ENCODE data around the gene C2orf81.
"Not testable (repeated sequence)": the region's sequence is repeated elsewhere in the genome, so short reads cannot be mapped to it uniquely, and the experiment has no call there.

Gene C2orf81

GRCh38 chr2:74421221-74421870 is at the start of gene C2orf81, which contains the start of gene WDR54:
C2orf81 (minus strand) TSS chr2:74421619; CDS start chr2:74421560, 59 bp downstream.
WDR54 (plus strand) TSS chr2:74421730; CDS start chr2:74422154, 424 bp downstream.
- TF ChIP-seq, protein P1, sequence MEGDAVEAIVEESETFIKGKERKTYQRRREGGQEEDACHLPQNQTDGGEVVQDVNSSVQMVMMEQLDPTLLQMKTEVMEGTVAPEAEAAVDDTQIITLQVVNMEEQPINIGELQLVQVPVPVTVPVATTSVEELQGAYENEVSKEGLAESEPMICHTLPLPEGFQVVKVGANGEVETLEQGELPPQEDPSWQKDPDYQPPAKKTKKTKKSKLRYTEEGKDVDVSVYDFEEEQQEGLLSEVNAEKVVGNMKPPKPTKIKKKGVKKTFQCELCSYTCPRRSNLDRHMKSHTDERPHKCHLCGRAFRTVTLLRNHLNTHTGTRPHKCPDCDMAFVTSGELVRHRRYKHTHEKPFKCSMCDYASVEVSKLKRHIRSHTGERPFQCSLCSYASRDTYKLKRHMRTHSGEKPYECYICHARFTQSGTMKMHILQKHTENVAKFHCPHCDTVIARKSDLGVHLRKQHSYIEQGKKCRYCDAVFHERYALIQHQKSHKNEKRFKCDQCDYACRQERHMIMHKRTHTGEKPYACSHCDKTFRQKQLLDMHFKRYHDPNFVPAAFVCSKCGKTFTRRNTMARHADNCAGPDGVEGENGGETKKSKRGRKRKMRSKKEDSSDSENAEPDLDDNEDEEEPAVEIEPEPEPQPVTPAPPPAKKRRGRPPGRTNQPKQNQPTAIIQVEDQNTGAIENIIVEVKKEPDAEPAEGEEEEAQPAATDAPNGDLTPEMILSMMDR (conservative IDR thresholded peaks at IDR 0.05; ENCODE audit: control insufficient read depth, insufficient read depth, low read depth, low read length) = no peak
- peak within 1 kb of the TSS; percentile 91 for H3K4me3 ChIP-seq (ENCODE audit: control insufficient read depth, low read depth, low read length)
- DNase-seq (ENCODE audit: low read depth) = peak; percentile 79

DNA sequence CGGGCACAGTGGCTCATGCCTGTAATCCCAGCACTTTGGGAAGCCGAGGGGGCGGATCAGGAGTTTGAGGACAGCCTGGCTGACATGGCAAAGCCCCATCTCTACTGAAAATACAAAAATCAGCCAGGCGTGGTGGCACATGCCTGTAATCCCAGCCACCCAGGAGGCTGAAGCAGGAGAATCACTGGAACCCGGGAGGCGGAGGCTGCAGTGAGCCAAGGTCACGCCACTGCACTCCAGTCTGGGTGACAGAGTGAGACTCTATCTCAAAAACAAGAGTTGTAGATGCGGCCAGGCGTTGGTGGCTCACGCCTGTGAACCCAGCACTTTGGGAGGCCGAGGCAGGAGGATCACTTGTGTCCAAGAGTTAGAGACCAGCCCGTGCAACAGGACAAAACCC is 49.3 kb upstream of the C2orf81 start:
- H3K4me3 ChIP-seq (ENCODE audit: control insufficient read depth, low read depth, low read length); DNase-seq (ENCODE audit: low read depth): not testable (repeated sequence)

DNA sequence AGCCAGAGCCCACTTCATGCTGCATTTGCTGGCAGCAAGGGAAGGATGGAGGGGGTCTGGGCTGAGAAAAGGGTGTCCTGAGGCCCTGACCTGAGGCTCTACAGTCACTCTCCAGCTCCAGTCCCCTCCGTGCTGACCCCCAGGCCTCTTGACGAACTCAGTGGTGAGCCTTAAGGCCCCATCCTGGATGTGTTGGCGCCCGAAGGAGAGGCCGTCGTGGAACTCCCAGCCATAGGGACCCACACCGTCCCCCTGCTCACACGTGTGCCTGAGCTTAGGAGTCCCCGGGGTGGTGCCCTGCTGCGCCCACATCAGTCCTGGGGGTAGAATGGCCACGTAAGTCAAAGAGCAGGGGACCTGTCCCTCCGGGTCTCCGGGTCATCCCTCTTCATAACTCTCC is 43.0 kb upstream of the C2orf81 start:
- H3K4me3 ChIP-seq (ENCODE audit: control insufficient read depth, low read depth, low read length) = peak overlapping the region; percentile 81
- no peak for DNase-seq (ENCODE audit: low read depth)
- TF ChIP-seq, protein P1 (conservative IDR thresholded peaks at IDR 0.05; ENCODE audit: control insufficient read depth, insufficient read depth, low read depth, low read length) = no peak

DNA sequence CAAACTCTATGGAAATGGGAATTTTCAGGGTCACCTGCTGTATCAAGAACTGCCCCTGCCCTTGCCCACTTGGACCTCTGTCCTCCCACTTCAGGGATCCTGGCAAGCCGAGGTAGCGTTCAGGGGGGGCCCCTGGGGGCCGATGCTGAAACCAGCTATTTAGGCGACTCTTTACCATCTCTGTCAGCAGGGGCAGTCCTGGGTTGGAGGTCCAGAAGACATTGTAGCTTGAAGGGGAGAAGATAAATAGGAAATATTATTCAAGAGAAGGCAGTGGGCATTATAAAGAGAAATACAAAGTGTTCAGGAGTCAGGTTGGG is 41.3 kb upstream of the C2orf81 start:
- no peak overlapping the region for H3K4me3 ChIP-seq (ENCODE audit: control insufficient read depth, low read depth, low read length)
- DNase-seq (ENCODE audit: low read depth) = no peak
- TF ChIP-seq, protein P1 (conservative IDR thresholded peaks at IDR 0.05; ENCODE audit: control insufficient read depth, insufficient read depth, low read depth, low read length) = no peak

GRCh38 chr2:74462054-74462785 is 40.8 kb upstream of the C2orf81 start:
- no peak for DNase-seq (ENCODE audit: low read depth)
- no peak overlapping the region for H3K4me3 ChIP-seq (ENCODE audit: control insufficient read depth, low read depth, low read length)

DNA sequence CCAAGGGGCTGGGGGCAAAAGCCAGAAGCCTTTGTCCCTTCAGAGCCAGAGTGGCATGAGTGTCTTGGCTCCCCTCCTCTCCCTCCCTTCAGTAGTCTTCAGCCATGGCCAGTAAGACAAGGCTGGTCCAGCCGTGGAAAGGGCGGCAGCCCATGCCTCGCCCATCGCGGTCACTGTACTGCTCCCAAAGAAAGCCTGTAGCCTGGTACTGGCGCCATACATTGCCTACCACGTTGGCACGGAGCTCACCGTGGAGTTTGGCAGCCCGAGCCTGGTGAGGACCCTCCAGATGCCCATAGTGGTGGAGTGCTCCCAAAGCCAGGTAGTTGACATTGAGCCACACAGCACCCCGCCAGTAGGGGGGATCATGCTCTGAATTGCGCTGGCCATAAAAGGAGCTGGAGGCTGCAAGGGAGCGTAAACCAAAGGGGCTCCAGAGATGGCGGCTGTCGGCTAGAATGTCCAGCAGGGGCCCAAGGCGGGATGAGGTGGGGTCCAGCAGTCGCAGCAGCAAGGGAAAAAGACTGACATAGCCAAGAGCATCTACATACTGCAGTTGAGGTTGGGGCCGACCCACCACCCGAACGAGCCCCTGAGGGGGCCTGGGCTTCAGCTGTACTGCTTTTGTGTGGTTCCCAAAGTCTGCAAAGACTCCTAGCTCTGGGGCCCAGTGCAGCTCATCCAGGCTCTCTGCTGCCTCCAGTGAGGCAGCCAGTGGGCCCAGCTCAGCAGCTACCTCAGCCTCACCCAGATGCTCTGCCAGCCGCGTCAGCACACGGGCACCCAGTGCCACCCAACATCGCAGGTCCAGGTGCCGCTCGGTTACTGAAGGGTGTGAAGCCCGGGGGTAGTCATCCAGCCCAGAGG is 40.0 kb upstream of the C2orf81 start:
- H3K4me3 ChIP-seq (ENCODE audit: control insufficient read depth, low read depth, low read length) = no peak overlapping the region
- DNase-seq (ENCODE audit: low read depth) = no peak
- TF ChIP-seq, protein P1 (conservative IDR thresholded peaks at IDR 0.05; ENCODE audit: control insufficient read depth, insufficient read depth, low read depth, low read length) = peak; percentile 4

More at GRCh38 chr2:74462054-74462785, 40.8 kb upstream of the C2orf81 start:
- TF ChIP-seq, protein P1 (conservative IDR thresholded peaks at IDR 0.05; ENCODE audit: control insufficient read depth, insufficient read depth, low read depth, low read length) = no peak

DNA sequence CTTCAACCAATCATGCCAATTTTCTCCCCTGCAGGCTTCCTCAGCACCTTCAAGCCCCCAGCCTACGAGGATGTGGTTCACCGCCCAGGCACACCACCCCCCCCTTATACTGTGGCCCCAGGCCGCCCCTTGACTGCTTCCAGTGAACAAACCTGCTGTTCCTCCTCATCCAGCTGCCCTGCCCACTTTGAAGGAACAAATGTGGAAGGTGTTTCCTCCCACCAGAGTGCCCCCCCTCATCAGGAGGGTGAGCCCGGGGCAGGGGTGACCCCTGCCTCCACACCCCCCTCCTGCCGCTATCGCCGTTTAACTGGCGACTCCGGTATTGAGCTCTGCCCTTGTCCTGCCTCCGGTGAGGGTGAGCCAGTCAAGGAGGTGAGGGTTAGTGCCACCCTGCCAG is 38.8 kb upstream of the C2orf81 start:
- DNase-seq (ENCODE audit: low read depth); H3K4me3 ChIP-seq (ENCODE audit: control insufficient read depth, low read depth, low read length): not testable (repeated sequence)

DNA sequence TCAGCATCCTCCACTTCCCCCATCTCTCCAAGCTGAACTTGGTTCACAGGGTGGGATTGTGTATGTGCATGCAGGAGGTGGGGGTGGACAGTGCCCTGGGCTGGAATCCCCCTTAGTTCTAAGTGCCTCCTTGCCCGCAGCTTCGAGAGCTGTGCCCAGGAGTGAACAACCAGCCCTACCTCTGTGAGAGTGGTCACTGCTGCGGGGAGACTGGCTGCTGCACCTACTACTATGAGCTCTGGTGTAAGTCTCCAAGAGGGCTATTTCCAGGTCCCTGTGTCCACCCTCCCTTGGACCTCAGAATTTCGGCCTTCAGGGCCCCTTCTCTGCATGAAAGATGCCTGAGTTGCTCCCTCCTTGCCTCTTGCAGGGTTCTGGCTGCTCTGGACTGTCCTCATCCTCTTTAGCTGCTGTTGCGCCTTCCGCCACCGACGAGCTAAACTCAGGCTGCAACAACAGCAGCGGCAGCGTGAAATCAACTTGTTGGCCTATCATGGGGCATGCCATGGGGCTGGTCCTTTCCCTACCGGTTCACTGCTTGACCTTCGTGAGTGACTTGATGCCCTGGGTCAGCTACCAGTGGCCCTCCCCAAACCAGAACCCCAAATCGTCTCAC is 38.2 kb upstream of the C2orf81 start:
- not testable (repeated sequence) for DNase-seq (ENCODE audit: low read depth)
- peak overlapping the region; percentile 16 for H3K4me3 ChIP-seq (ENCODE audit: control insufficient read depth, low read depth, low read length)
